Naive thymus-derived CD4-positive, alpha-beta T cell (primary cell): Measurements from ENCODE around the gene GALNT7. TPM values are rescaled to one million over a fixed set of nuclear protein-coding genes. Genes with fewer than 3 reads are reported as not detected.

Experiments
- ATAC-seq: fragments of 150-1000 bp; cut with Tn5 transposase; 2 replicates; pipeline ENCODE4 v1.10.0; 2021; ENCODE audit warnings: mild to moderate bottlenecking, moderate library complexity
- CTCF ChIA-PET: fragments of 350-600 bp; sonication (Branson Sonifier 250); formaldehyde crosslinking; loops from one replicate; lab custom pipeline; 2021; ENCODE audit warnings: antibody characterized with exemption; lab: Charles Lee
- POLR2A ChIA-PET: fragments of 350-600 bp; sonication (Branson Sonifier 250); formaldehyde crosslinking; loops from one replicate; lab custom pipeline; 2021; ENCODE audit warnings: antibody characterized with exemption, inconsistent platforms; lab: Charles Lee
- DNase-seq, 9 donors: peaks; one replicate each; pipeline versions ENCODE4 v3.0.0 to v3.0.0-alpha.2; 2020 to 2022; ENCODE audit warnings: mixed read lengths in 1 of 9
- H3K27ac ChIP-seq: one replicate; pipeline ENCODE4 v1.7.0; 2013; ENCODE audit warnings: mild to moderate bottlenecking, low read depth, low read length, moderate library complexity
- H3K27me3 ChIP-seq, 2 donors: one replicate each; pipeline ENCODE4 v1.7.0; 2013; ENCODE audit warnings: low read length in 2 of 2, mild to moderate bottlenecking in 2 of 2, moderate library complexity in 2 of 2; ENCODE audit not compliant: control insufficient read depth in 2 of 2, insufficient read depth in 2 of 2
- H3K36me3 ChIP-seq, 3 experiments: 1 replicate in 2 of 3; 2 replicates in 1 of 3; pipeline ENCODE4 v1.7.0; 2013; ENCODE audit warnings: low read length in 3 of 3, mild to moderate bottlenecking in 3 of 3, moderate library complexity in 1 of 3; ENCODE audit not compliant: insufficient read depth in 3 of 3, control insufficient read depth in 2 of 3
- H3K4me1 ChIP-seq, 2 donors: one replicate each; pipeline ENCODE4 v1.7.0; 2013; ENCODE audit warnings: low read length in 2 of 2, mild to moderate bottlenecking in 2 of 2, moderate library complexity in 1 of 2; ENCODE audit not compliant: control insufficient read depth in 2 of 2, insufficient read depth in 2 of 2
- H3K4me3 ChIP-seq: 2 replicates; pipeline ENCODE4 v1.7.0; 2013; ENCODE audit warnings: mild to moderate bottlenecking, low read length
- H3K9me3 ChIP-seq, 3 experiments: 1 replicate in 2 of 3; 2 replicates in 1 of 3; pipeline ENCODE4 v1.7.0; 2013; ENCODE audit warnings: low read length in 3 of 3; ENCODE audit not compliant: control insufficient read depth in 2 of 3
- H3K27ac Mint-ChIP-seq, 9 donors: one replicate each; pipeline ENCODE4 v1.8.0; 2020 to 2022; ENCODE audit warnings: mixed read lengths in 9 of 9, mild to moderate bottlenecking in 8 of 9, moderate library complexity in 5 of 9, inconsistent platforms in 2 of 9
- H3K27me3 Mint-ChIP-seq, 5 donors: one replicate each; pipeline ENCODE4 v1.8.0; 2021 to 2022; ENCODE audit warnings: mixed read lengths in 5 of 5, mild to moderate bottlenecking in 1 of 5
- H3K36me3 Mint-ChIP-seq, 5 donors: one replicate each; pipeline ENCODE4 v1.8.0; 2020 to 2022; ENCODE audit warnings: mixed read lengths in 5 of 5, mild to moderate bottlenecking in 3 of 5, inconsistent platforms in 1 of 5
- H3K4me1 Mint-ChIP-seq, 7 donors: one replicate each; pipeline ENCODE4 v1.8.0; 2020 to 2022; ENCODE audit warnings: mixed read lengths in 7 of 7, mild to moderate bottlenecking in 3 of 7, inconsistent platforms in 1 of 7
- H3K4me3 Mint-ChIP-seq, 10 donors: one replicate each; pipeline ENCODE4 v1.8.0; 2020 to 2022; ENCODE audit warnings: mild to moderate bottlenecking in 10 of 10, mixed read lengths in 10 of 10, moderate library complexity in 6 of 10, inconsistent platforms in 2 of 10
- H3K9me3 Mint-ChIP-seq, 11 donors: one replicate each; pipeline ENCODE4 v1.8.0; 2020 to 2022; ENCODE audit warnings: mixed read lengths in 11 of 11, mild to moderate bottlenecking in 4 of 11, inconsistent platforms in 1 of 11, moderate library complexity in 1 of 11
- intact Hi-C, 2 donors: fragments of 100-400 bp; cut with micrococcal nuclease; formaldehyde crosslinking; loops; one replicate each; pipeline ENCODE4 v1.15.1; 2023
- microRNA-seq: library from miRNA; unstranded; fragments of <30 nt; microRNA quantifications from one replicate; pipeline ENCODE4 v1.2.0, GENCODE V29; 2022; ENCODE audit warnings: borderline microRNAs expressed
- polyA plus RNA-seq, 2 donors: library from polyadenylated mRNA; unstranded; fragments of 300-500 nt; fragmentation: Illumina TruSeq; gene quantifications; one replicate each; pipeline ENCODE4 v1.2.3, GENCODE V29; 2021
- total RNA-seq, 6 experiments: library from RNA in 5 of 6; stranded (reverse) in 5 of 6; gene quantifications; 1 replicate in 5 of 6; 2 replicates in 1 of 6; pipeline ENCODE4 v1.2.3 and lab custom pipeline; 2021 to 2026

GALNT7 gene
- total and polyA plus RNA-seq, 7 experiments from 2014 or later: 8.3 to 24.1 (median 16.8) TPM

- H3K4me3 Mint-ChIP-seq: peak overlapping the region; percentile 89 to 100 (median 98)
- ChIA-PET POLR2A (interaction anchor here (0.8 to 9.4 kb wide), 6 partner anchors 12 to 914 kb away, joined by 3 to 209 read pairs (median 4); partner anchors contain the start of gene HMGB2), CTCF (interaction anchor here (0.8 to 2.4 kb wide), 2 partner anchors 37 to 51 kb away, joined by 3 to 8 read pairs; partner anchors contain the start of gene HMGB2)
- Histone ChIP-seq H3K27ac (peak overlapping the region; percentile 82), H3K4me3 (peak overlapping the region; percentile 99), H3K36me3 (peaks cover 0 to 3% (median 0%) of the 10 kb centered on the region in 3 experiments), H3K9me3 (no peaks in the 10 kb centered on the region), H3K4me1 (peaks cover 5 to 20% of the 10 kb centered on the region in 2 donors), H3K27me3 (peaks cover 0 to 10% of the 10 kb centered on the region in 2 donors)
- peak; percentile 37 for ATAC-seq
- H3K9me3 Mint-ChIP-seq: peaks cover 0 to 3% (median 0%) of the 10 kb centered on the region in 11 donors
- intact Hi-C loops: loop anchor here (1.0 to 5.0 kb wide), 5 partner anchors 36 to 1152 kb away; partner anchors contain the start of genes GALNT7 (in 2 of the 2), HMGB2 (in 2 of the 2), CEP44 (in 1 of the 2) and FBXO8 (in 1 of the 2)
- peaks cover 2 to 26% (median 17%) of the 10 kb centered on the region in 5 donors for H3K27me3 Mint-ChIP-seq
- H3K36me3 Mint-ChIP-seq: peaks cover 0 to 18% (median 0%) of the 10 kb centered on the region in 5 donors
- DNase-seq: peak in 4 of 9 donors; percentile 14 to 78 (median 52)
- peak overlapping the region; percentile 55 to 99 (median 97) for H3K27ac Mint-ChIP-seq
- peaks cover 14 to 49% (median 23%) of the 10 kb centered on the region in 7 donors for H3K4me1 Mint-ChIP-seq
Measured at GRCh38 chr4:173370130-173370476, 201.5 kb downstream of the GALNT7 start.

- ChIA-PET POLR2A (interaction anchor here (0.6 to 9.4 kb wide), 5 partner anchors 16 to 914 kb away, joined by 3 to 209 read pairs (median 3); partner anchors contain the start of gene HMGB2), CTCF (interaction anchor here (0.8 to 2.4 kb wide), 2 partner anchors 37 to 52 kb away, joined by 3 to 8 read pairs; partner anchors contain the start of gene HMGB2)
- peak; percentile 88 to 97 (median 91) for DNase-seq
- Mint-ChIP-seq H3K27ac (peak within 1 kb of the TSS; percentile 88 to 99 (median 97)), H3K27me3 (peaks cover 2 to 29% (median 17%) of the 10 kb centered on the region in 5 donors), H3K4me1 (peaks cover 14 to 46% (median 18%) of the 10 kb centered on the region in 7 donors), H3K36me3 (peaks cover 0 to 14% (median 0%) of the 10 kb centered on the region in 5 donors), H3K9me3 (peaks cover 0 to 3% (median 0%) of the 10 kb centered on the region in 11 donors), H3K4me3 (peak within 1 kb of the TSS; percentile 89 to 100 (median 98))
- Histone ChIP-seq H3K4me1 (peaks cover 5 to 20% of the 10 kb centered on the region in 2 donors), H3K9me3 (no peaks in the 10 kb centered on the region), H3K36me3 (peaks cover 0 to 3% (median 0%) of the 10 kb centered on the region in 3 experiments), H3K27ac (peak within 1 kb of the TSS; percentile 82), H3K4me3 (peak within 1 kb of the TSS; percentile 99), H3K27me3 (peaks cover 0 to 10% of the 10 kb centered on the region in 2 donors)
- peak; percentile 91 for ATAC-seq
- intact Hi-C loops: loop anchor here (1.0 to 5.0 kb wide), 6 partner anchors 9 to 1152 kb away; partner anchors contain the start of genes GALNT7 (in 2 of the 2), HMGB2 (in 2 of the 2), CEP44 (in 1 of the 2) and FBXO8 (in 1 of the 2)
Measured at GRCh38 chr4:173370477-173371291, 202.1 kb downstream of the GALNT7 start, which contains the start of gene SAP30. SAP30 (plus strand) TSS chr4:173370954; CDS start chr4:173371183, 229 bp downstream.

- intact Hi-C loops: loop anchor here (1.0 to 5.0 kb wide), 4 partner anchors 8 to 1151 kb away; partner anchors contain the start of gene HPGD (in 1 of the 2)
- Mint-ChIP-seq H3K4me1 (peaks cover 14 to 40% (median 18%) of the 10 kb centered on the region in 7 donors), H3K9me3 (peaks cover 0 to 3% (median 0%) of the 10 kb centered on the region in 11 donors), H3K36me3 (peaks cover 0 to 17% (median 0%) of the 10 kb centered on the region in 5 donors), H3K27me3 (peaks cover 2 to 34% (median 17%) of the 10 kb centered on the region in 5 donors), H3K4me3 (peak overlapping the region; percentile 89 to 98 (median 94)), H3K27ac (peak overlapping the region in 8 of 9 donors; percentile 9 to 91 (median 78))
- H3K36me3 ChIP-seq: peaks cover 0 to 3% (median 0%) of the 10 kb centered on the region in 3 experiments
- H3K4me1 ChIP-seq: peaks cover 5 to 20% of the 10 kb centered on the region in 2 donors
- no peaks in the 10 kb centered on the region for H3K9me3 ChIP-seq
- DNase-seq: peak; percentile 26 to 50 (median 44)
- H3K27me3 ChIP-seq: peaks cover 0 to 10% of the 10 kb centered on the region in 2 donors
- H3K4me3 ChIP-seq: peak overlapping the region; percentile 99
- H3K27ac ChIP-seq: no peak overlapping the region
- no peak for ATAC-seq
- POLR2A ChIA-PET: interaction anchor here (1.0 to 9.4 kb wide), 3 partner anchors 39 to 913 kb away, joined by 3 to 209 read pairs (median 3); partner anchors contain the start of gene HMGB2
- CTCF ChIA-PET: interaction anchor here (0.5 to 2.4 kb wide), 2 partner anchors 14 to 38 kb away, joined by 5 to 8 read pairs; partner anchors contain the start of gene HMGB2
Measured at GRCh38 chr4:173371292-173372192, 202.9 kb downstream of the GALNT7 start.

Small RNAs within 50 kb of the gene (microRNA-seq; reads per million reads assigned to microRNA genes)
- gene MIR548T: not detected

Other genes starting within 250 kb of the GALNT7 start
- gene HMGB2, start 165.5 kb downstream of the GALNT7 start, total RNA-seq: 100 to 1,000 TPM in 3 of 5 experiments, 10 to 100 TPM in 2; 89.3 to 542 (median 106) TPM
- 100 to 1,000 TPM; 154 to 232 TPM for gene HMGB2, start 165.5 kb downstream of the GALNT7 start, polyA plus RNA-seq
- 10 to 100 TPM in 1 of 5 experiments, 1 to 10 TPM in 3, under 1 TPM in 1; 0.48 to 27.4 (median 1.1) TPM for gene SAP30, start 202.1 kb downstream of the GALNT7 start, total RNA-seq
- 1 to 10 TPM in 1 of 2 donors, under 1 TPM in 1; 0.89 to 2.6 TPM for gene SAP30, start 202.1 kb downstream of the GALNT7 start, polyA plus RNA-seq
- not detected for gene SCRG1, start 230.3 kb downstream of the GALNT7 start, total RNA-seq
- not detected for gene SCRG1, start 230.3 kb downstream of the GALNT7 start, polyA plus RNA-seq